Esophagus (tissue), 2 donors: ENCODE measurements around the gene FEM1B. TPM values are rescaled to one million over a fixed set of nuclear protein-coding genes. Genes with fewer than 3 reads are reported as not detected.

ENCODE experiments used
- H3K27ac ChIP-seq, 2 donors: one replicate each; pipeline ENCODE4 v1.5.1; 2013; ENCODE audit warnings: low read depth in 2 of 2, mild to moderate bottlenecking in 2 of 2, inconsistent platforms in 1 of 2, low read length in 1 of 2, moderate library complexity in 1 of 2
- H3K27me3 ChIP-seq, 2 donors: one replicate each; pipeline ENCODE4 v1.6.1; 2013; ENCODE audit warnings: low read length in 2 of 2, control low read depth in 1 of 2, mild to moderate bottlenecking in 1 of 2; ENCODE audit not compliant: insufficient read depth in 2 of 2, control insufficient read depth in 1 of 2
- H3K36me3 ChIP-seq, 2 donors: one replicate each; pipeline ENCODE4 v1.6.1; 2013; ENCODE audit warnings: low read length in 1 of 2; ENCODE audit not compliant: control insufficient read depth in 2 of 2, insufficient read depth in 2 of 2
- H3K4me1 ChIP-seq, 2 donors: one replicate each; pipeline ENCODE4 v1.6.1; 2013; ENCODE audit warnings: low read length in 1 of 2; ENCODE audit not compliant: control insufficient read depth in 2 of 2, insufficient read depth in 2 of 2
- H3K4me3 ChIP-seq, 2 donors: one replicate each; pipeline ENCODE4 v1.5.1; 2013; ENCODE audit warnings: low read length in 2 of 2, mild to moderate bottlenecking in 2 of 2, low read depth in 1 of 2, moderate library complexity in 1 of 2
- H3K9me3 ChIP-seq, 2 donors: one replicate each; pipeline ENCODE4 v1.6.1; 2013; ENCODE audit warnings: mild to moderate bottlenecking in 2 of 2, low read depth in 1 of 2, low read length in 1 of 2, moderate library complexity in 1 of 2; ENCODE audit not compliant: control insufficient read depth in 2 of 2, insufficient read depth in 1 of 2
- WGBS, 2 donors: extraction: QIAGEN DNeasy Blood & Tissue Kit; methylation state at CpG; one replicate each; pipeline ENCODE4 v1.1.7; 2013; 5-methylcytosine and 5-hydroxymethylcytosine counted together
- polyA plus RNA-seq, 2 donors: library from polyadenylated mRNA; stranded (reverse); fragments of 200-250 nt; gene quantifications; one replicate each; pipeline ENCODE4 v1.2.3, GENCODE V29; 2013
- donor health status: healthy with polysubstance abuse.
- donor health status: Bipolar disorder and iron deficiency.

FEM1B gene
- polyA plus RNA-seq, 2 donors: 9.5 to 12.5 TPM

- no peaks in the 10 kb centered on the region for H3K4me1 ChIP-seq
- H3K9me3 ChIP-seq: no peaks in the 10 kb centered on the region
- no peaks in the 10 kb centered on the region for H3K36me3 ChIP-seq
- WGBS, 2 donors: 67 to 68% methylated on average over 4 of the region's 4 CpGs
- H3K27ac ChIP-seq: peak overlapping the region in 1 of 2 donors; percentile 60
- H3K4me3 ChIP-seq: no peak overlapping the region
- no peaks in the 10 kb centered on the region for H3K27me3 ChIP-seq
Observed at GRCh38 chr15:68258692-68259091, 18.9 kb upstream of the FEM1B start.

GRCh38 chr15:68259883-68260282 lies 17.7 kb upstream of the FEM1B start:
- no peaks in the 10 kb centered on the region for H3K4me1 ChIP-seq
- peak overlapping the region; percentile 9 to 17 for H3K27ac ChIP-seq
- H3K36me3 ChIP-seq: no peaks in the 10 kb centered on the region
- no peaks in the 10 kb centered on the region for H3K27me3 ChIP-seq
- H3K4me3 ChIP-seq: no peak overlapping the region
- no peaks in the 10 kb centered on the region for H3K9me3 ChIP-seq
- 91 to 100% methylated on average over 2 of the region's 2 CpGs for WGBS, 2 donors

GRCh38 chr15:68261241-68261640 lies 16.3 kb upstream of the FEM1B start:
- Histone ChIP-seq H3K27me3 (no peaks in the 10 kb centered on the region), H3K4me1 (no peaks in the 10 kb centered on the region), H3K36me3 (no peaks in the 10 kb centered on the region), H3K4me3 (no peak overlapping the region), H3K9me3 (no peaks in the 10 kb centered on the region), H3K27ac (no peak overlapping the region)
- WGBS, 2 donors: 85 to 90% methylated on average over 3 of the region's 3 CpGs

GRCh38 chr15:68261980-68262379 lies 15.6 kb upstream of the FEM1B start:
- Histone ChIP-seq H3K27ac (no peak overlapping the region), H3K9me3 (no peaks in the 10 kb centered on the region), H3K36me3 (no peaks in the 10 kb centered on the region), H3K27me3 (no peaks in the 10 kb centered on the region), H3K4me3 (no peak overlapping the region), H3K4me1 (no peaks in the 10 kb centered on the region)
- WGBS, 2 donors: 95 to 98% methylated on average over 3 of the region's 3 CpGs

GRCh38 chr15:68262514-68263356 lies 14.8 kb upstream of the FEM1B start:
- H3K27ac ChIP-seq: no peak overlapping the region
- H3K4me1 ChIP-seq: no peaks in the 10 kb centered on the region
- no peak overlapping the region for H3K4me3 ChIP-seq
- H3K27me3 ChIP-seq: no peaks in the 10 kb centered on the region
- no peaks in the 10 kb centered on the region for H3K36me3 ChIP-seq
- no peaks in the 10 kb centered on the region for H3K9me3 ChIP-seq
- WGBS, 2 donors: 62 to 65% methylated on average over 5 of the region's 5 CpGs

GRCh38 chr15:68264282-68264681 lies 13.3 kb upstream of the FEM1B start:
- WGBS, 2 donors: 46 to 53% methylated on average over 2 of the region's 2 CpGs
- Histone ChIP-seq H3K9me3 (no peaks in the 10 kb centered on the region), H3K27ac (peak overlapping the region in 1 of 2 donors; percentile 47), H3K4me1 (no peaks in the 10 kb centered on the region), H3K4me3 (no peak overlapping the region), H3K36me3 (no peaks in the 10 kb centered on the region), H3K27me3 (no peaks in the 10 kb centered on the region)

GRCh38 chr15:68265081-68265480 lies 12.5 kb upstream of the FEM1B start:
- H3K4me1 ChIP-seq: no peaks in the 10 kb centered on the region
- WGBS, 2 donors: 35 to 63% methylated on average over 4 of the region's 4 CpGs

GRCh38 chr15:68265674-68266073 lies 11.9 kb upstream of the FEM1B start:
- Histone ChIP-seq H3K27me3 (no peaks in the 10 kb centered on the region), H3K4me1 (no peaks in the 10 kb centered on the region), H3K36me3 (no peaks in the 10 kb centered on the region), H3K27ac (peak overlapping the region in 1 of 2 donors; percentile 65), H3K4me3 (no peak overlapping the region), H3K9me3 (no peaks in the 10 kb centered on the region)
- WGBS, 2 donors: 48 to 56% methylated on average over 3 of the region's 3 CpGs

More at GRCh38 chr15:68265081-68265480, 12.5 kb upstream of the FEM1B start:
- no peaks in the 10 kb centered on the region for H3K36me3 ChIP-seq
- no peaks in the 10 kb centered on the region for H3K9me3 ChIP-seq
- no peaks in the 10 kb centered on the region for H3K27me3 ChIP-seq
- no peak overlapping the region for H3K4me3 ChIP-seq
- no peak overlapping the region for H3K27ac ChIP-seq

- Histone ChIP-seq H3K9me3 (no peaks in the 10 kb centered on the region), H3K4me1 (peaks cover 0 to 8% of the 10 kb centered on the region in 2 donors), H3K4me3 (no peak overlapping the region), H3K27me3 (no peaks in the 10 kb centered on the region), H3K27ac (no peak overlapping the region), H3K36me3 (no peaks in the 10 kb centered on the region)
- WGBS, 2 donors: 22 to 25% methylated on average over 3 of the region's 3 CpGs
Observed at GRCh38 chr15:68268405-68268804, 9.1 kb upstream of the FEM1B start.
